K562 (cell line): ENCODE data around the gene HMG20B. TPM values are rescaled to one million over a fixed set of nuclear protein-coding genes. Genes with fewer than 3 reads are reported as not detected.

ENCODE experiments used
- BRD4 ChIP-seq: fragments of 200-600 bp; sonication (generic); IDR thresholded peaks from 2 replicates; pipeline ENCODE4 v1.6.1; 2017; ENCODE audit warnings: inconsistent platforms
- CC2D1A ChIP-seq: fragments of 450-650 bp; IDR thresholded peaks from 2 replicates; pipeline ENCODE4 v1.6.1; 2017; ENCODE audit warnings: mild to moderate bottlenecking
- CTBP1 ChIP-seq: fragments of 450-650 bp; IDR thresholded peaks from 2 replicates; pipeline ENCODE4 v1.6.1; 2016; ENCODE audit warnings: borderline replicate concordance
- SMARCC2 ChIP-seq: fragments of 450-650 bp; IDR thresholded peaks from 2 replicates; pipeline ENCODE4 v1.6.1; 2017; ENCODE audit warnings: antibody characterized with exemption, moderate library complexity, mild to moderate bottlenecking, low read depth
- SP1 ChIP-seq: sonication (generic); formaldehyde crosslinking; IDR thresholded peaks from 2 replicates; pipeline ENCODE4 v1.8.1; 2022; ENCODE audit warnings: mild to moderate bottlenecking, missing genetic modification reagents
- SP2 ChIP-seq: IDR thresholded peaks from 2 replicates; pipeline ENCODE4 v1.6.1; 2011; ENCODE audit warnings: mild to moderate bottlenecking, low read depth, low read length, moderate library complexity; ENCODE audit not compliant: poor library complexity, severe bottlenecking; ENCODE audit errors: extremely low read depth
- SUPT5H ChIP-seq: fragments of 450-650 bp; IDR thresholded peaks from 2 replicates; pipeline ENCODE4 v1.6.1; 2016
- ZNF586 ChIP-seq: fragments of 450-650 bp; formaldehyde crosslinking; conservative IDR thresholded peaks from 2 replicates; pipeline ENCODE4 v1.4.0; 2020; ENCODE audit warnings: mild to moderate bottlenecking, moderate library complexity
- ZNF589 ChIP-seq: fragments of 200-800 bp; sonication (Bioruptor generic); IDR thresholded peaks from 2 replicates; pipeline ENCODE4 v1.6.1; 2016; ENCODE audit warnings: low read depth, missing genetic modification characterization, missing compliant biosample characterization
- polyA plus RNA-seq, 8 experiments: library from polyadenylated mRNA; depleted of rRNA in 4 of 8; stranded (reverse) in 5 of 8; unstranded in 3 of 8; fragments of >200 nt; fragmentation: Nextera tagmentation in 2 of 8; fragmentation: Illumina TruSeq in 1 of 8; extraction: Ambion mirVana in 2 of 8; extraction: Trizol in 1 of 8; gene quantifications; 2 replicates each; pipeline versions ENCODE4 v1.2.1 to v1.2.3, GENCODE V29; 2011 to 2014; ENCODE audit warnings: inconsistent platforms in 1 of 8, missing spikeins in 1 of 8
- total RNA-seq, 7 experiments: library from RNA; depleted of rRNA in 6 of 7; stranded (reverse); fragments of >200 nt in 6 of 7; fragmentation: Illumina TruSeq in 2 of 7; extraction: Trizol in 2 of 7; gene quantifications; 2 replicates each; pipeline versions ENCODE4 v1.2.1 to v1.2.3, GENCODE V29; 2011 to 2021; ENCODE audit warnings: low replicate concordance in 1 of 7
- TF ChIP-seq, protein P1 (sequence below): fragments of 250-450 bp; sonication (Bioruptor Pico); IDR thresholded peaks from 2 replicates; pipeline ENCODE4 v1.8.0; 2022; ENCODE audit warnings: moderate library complexity, mild to moderate bottlenecking, inconsistent platforms
- TF ChIP-seq, protein P2 (sequence below): sonication (generic); formaldehyde crosslinking; IDR thresholded peaks from 2 replicates; pipeline ENCODE4 v1.8.0; 2022; ENCODE audit warnings: missing genetic modification reagents, mild to moderate bottlenecking, borderline replicate concordance
- TF ChIP-seq, protein P3 (sequence below): fragments of 450-650 bp; IDR thresholded peaks from 2 replicates; pipeline ENCODE4 v1.6.1; 2017; ENCODE audit warnings: antibody characterized with exemption, mild to moderate bottlenecking
- TF ChIP-seq, protein P4 (sequence below): sonication (generic); formaldehyde crosslinking; IDR thresholded peaks from 2 replicates; pipeline ENCODE4 v1.8.0; 2022; ENCODE audit warnings: mild to moderate bottlenecking, missing genetic modification reagents
- TF ChIP-seq, protein P5 (sequence below): fragments of 450-650 bp; IDR thresholded peaks from 2 replicates; pipeline ENCODE4 v1.6.1; 2016; ENCODE audit warnings: antibody characterized with exemption

The HMG20B gene
- total and polyA plus RNA-seq, 9 of the 15 experiments (the other 6 are each of a cell fraction or from before 2014, with no cell fraction given): 0.35 to 172 (median 38.6) TPM

DNA sequence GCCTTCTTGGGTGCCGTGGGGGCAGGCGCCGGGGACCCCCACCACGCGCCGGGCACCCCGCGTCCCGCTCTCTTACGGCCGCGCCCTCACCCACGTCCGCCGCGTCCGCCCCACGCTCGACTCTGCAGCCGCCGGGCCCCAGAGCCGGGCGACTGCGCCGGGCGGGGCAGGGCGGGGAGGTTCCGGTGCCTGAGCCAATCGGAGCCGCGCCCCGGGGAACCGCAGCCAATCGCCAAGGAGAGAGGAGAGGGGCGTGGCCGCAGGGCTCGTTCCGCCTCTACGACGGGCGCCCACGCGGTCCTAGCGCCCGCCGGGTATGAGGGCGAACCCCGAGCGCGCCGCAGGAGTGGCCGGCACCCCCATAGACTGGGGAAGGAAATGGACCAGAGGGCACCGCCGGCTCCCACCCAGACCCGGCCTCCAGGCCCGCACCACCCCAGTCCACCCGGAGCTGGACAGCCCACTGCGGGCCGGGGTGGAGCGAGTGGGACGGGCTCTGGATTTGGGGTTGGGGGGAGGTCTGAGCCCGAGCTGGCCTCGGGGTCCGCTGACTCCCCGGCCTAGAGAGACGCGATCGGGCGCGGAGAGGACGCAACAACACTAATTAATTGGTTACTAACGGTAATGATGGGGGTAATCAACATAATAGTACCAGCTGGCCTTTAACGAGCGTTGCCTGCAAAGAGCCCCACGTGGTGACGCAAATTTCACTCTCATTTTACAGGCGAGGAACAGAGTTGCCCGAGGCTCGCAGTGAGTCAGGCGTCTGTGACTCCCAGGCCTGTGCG lies 15.1 kb upstream of the HMG20B start, which contains the start of gene MFSD12 (continued):
- TF ChIP-seq, protein P1, sequence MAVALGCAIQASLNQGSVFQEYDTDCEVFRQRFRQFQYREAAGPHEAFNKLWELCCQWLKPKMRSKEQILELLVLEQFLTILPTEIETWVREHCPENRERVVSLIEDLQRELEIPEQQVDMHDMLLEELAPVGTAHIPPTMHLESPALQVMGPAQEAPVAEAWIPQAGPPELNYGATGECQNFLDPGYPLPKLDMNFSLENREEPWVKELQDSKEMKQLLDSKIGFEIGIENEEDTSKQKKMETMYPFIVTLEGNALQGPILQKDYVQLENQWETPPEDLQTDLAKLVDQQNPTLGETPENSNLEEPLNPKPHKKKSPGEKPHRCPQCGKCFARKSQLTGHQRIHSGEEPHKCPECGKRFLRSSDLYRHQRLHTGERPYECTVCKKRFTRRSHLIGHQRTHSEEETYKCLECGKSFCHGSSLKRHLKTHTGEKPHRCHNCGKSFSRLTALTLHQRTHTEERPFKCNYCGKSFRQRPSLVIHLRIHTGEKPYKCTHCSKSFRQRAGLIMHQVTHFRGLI (CRISPR knock-in tag): no peak
- TF ChIP-seq SP2: peak; percentile 57
- TF ChIP-seq, protein P2, sequence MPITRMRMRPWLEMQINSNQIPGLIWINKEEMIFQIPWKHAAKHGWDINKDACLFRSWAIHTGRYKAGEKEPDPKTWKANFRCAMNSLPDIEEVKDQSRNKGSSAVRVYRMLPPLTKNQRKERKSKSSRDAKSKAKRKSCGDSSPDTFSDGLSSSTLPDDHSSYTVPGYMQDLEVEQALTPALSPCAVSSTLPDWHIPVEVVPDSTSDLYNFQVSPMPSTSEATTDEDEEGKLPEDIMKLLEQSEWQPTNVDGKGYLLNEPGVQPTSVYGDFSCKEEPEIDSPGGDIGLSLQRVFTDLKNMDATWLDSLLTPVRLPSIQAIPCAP: no peak
- TF ChIP-seq, protein P3, sequence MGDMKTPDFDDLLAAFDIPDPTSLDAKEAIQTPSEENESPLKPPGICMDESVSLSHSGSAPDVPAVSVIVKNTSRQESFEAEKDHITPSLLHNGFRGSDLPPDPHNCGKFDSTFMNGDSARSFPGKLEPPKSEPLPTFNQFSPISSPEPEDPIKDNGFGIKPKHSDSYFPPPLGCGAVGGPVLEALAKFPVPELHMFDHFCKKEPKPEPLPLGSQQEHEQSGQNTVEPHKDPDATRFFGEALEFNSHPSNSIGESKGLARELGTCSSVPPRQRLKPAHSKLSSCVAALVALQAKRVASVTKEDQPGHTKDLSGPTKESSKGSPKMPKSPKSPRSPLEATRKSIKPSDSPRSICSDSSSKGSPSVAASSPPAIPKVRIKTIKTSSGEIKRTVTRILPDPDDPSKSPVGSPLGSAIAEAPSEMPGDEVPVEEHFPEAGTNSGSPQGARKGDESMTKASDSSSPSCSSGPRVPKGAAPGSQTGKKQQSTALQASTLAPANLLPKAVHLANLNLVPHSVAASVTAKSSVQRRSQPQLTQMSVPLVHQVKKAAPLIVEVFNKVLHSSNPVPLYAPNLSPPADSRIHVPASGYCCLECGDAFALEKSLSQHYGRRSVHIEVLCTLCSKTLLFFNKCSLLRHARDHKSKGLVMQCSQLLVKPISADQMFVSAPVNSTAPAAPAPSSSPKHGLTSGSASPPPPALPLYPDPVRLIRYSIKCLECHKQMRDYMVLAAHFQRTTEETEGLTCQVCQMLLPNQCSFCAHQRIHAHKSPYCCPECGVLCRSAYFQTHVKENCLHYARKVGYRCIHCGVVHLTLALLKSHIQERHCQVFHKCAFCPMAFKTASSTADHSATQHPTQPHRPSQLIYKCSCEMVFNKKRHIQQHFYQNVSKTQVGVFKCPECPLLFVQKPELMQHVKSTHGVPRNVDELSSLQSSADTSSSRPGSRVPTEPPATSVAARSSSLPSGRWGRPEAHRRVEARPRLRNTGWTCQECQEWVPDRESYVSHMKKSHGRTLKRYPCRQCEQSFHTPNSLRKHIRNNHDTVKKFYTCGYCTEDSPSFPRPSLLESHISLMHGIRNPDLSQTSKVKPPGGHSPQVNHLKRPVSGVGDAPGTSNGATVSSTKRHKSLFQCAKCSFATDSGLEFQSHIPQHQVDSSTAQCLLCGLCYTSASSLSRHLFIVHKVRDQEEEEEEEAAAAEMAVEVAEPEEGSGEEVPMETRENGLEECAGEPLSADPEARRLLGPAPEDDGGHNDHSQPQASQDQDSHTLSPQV: peak; percentile 88
- TF ChIP-seq ZNF589 (CRISPR knock-in tag): no peak
- TF ChIP-seq SP1 (CRISPR knock-in tag): peak; percentile 97
- TF ChIP-seq CTBP1: peak; percentile 72
- 0 out of 2 replicates have a peak, but pooled peaks have one; percentile 22 for TF ChIP-seq ZNF586 (CRISPR knock-in tag)
- no peak for TF ChIP-seq SUPT5H
- no peak for TF ChIP-seq SMARCC2
- TF ChIP-seq, protein P4, sequence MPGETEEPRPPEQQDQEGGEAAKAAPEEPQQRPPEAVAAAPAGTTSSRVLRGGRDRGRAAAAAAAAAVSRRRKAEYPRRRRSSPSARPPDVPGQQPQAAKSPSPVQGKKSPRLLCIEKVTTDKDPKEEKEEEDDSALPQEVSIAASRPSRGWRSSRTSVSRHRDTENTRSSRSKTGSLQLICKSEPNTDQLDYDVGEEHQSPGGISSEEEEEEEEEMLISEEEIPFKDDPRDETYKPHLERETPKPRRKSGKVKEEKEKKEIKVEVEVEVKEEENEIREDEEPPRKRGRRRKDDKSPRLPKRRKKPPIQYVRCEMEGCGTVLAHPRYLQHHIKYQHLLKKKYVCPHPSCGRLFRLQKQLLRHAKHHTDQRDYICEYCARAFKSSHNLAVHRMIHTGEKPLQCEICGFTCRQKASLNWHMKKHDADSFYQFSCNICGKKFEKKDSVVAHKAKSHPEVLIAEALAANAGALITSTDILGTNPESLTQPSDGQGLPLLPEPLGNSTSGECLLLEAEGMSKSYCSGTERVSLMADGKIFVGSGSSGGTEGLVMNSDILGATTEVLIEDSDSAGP (CRISPR knock-in tag): peak; percentile 86
- no peak for TF ChIP-seq BRD4
- TF ChIP-seq CC2D1A: no peak; the same call in 1 of the 2 replicates
- TF ChIP-seq, protein P5, sequence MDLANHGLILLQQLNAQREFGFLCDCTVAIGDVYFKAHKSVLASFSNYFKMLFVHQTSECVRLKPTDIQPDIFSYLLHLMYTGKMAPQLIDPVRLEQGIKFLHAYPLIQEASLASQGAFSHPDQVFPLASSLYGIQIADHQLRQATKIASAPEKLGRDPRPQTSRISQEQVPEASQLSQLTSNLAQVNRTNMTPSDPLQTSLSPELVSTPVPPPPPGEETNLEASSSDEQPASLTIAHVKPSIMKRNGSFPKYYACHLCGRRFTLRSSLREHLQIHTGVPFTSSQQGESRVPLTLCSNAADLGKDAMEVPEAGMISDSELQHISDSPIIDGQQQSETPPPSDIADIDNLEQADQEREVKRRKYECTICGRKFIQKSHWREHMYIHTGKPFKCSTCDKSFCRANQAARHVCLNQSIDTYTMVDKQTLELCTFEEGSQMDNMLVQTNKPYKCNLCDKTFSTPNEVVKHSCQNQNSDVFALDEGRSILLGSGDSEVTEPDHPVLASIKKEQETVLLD: peak; percentile 51; the same call in 1 of the 2 replicates
